ENCODE data around the gene ELN. TPM values are rescaled to one million over a fixed set of nuclear protein-coding genes. Genes with fewer than 3 reads are reported as not detected.

ELN gene
- total and polyA plus RNA-seq, 2 of the 4 experiments (the other 2 are of a cell fraction), result 2.2 to 14.3 TPM

DNA sequence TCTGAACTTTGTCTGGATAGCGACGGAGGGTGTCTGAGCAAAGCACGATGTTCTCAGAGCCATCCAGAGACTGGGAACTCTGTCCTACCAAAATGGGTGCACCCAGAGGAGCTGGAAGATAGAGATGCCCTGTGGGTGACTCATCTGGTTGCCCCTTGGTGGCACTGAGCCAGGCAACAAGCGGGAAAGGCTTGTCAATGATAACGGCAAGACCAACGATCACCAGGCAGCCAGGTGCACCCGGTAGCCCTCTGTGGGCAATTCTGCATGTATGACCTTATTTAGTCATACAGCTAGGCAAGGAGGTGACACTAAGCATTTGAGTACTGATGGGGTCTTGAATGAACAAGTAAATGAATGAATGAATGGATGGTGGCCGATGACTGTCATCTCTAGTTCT lies 2.8 kb upstream of the ELN start:
- no peak overlapping the region for H3K27ac ChIP-seq (ENCODE audit: insufficient read depth, low read length)
- CTCF ChIA-PET, result interaction anchor here (0.9 to 1.0 kb wide), 2 partner anchors 46 to 145 kb away, joined by 3 read pairs; no protein-coding TSS in a partner anchor
- H3K23ac ChIP-seq (ENCODE audit: low read depth, low read length), result no peak overlapping the region
- DNase-seq, result no peak
- H2BK5ac ChIP-seq (ENCODE audit: low read depth, low read length, poor library complexity, severe bottlenecking), result no peak overlapping the region
- no peaks in the 10 kb centered on the region for H3K36me3 ChIP-seq (ENCODE audit: control insufficient read depth, insufficient read depth, low read length)
- dilution Hi-C loops (cut with HindIII; ENCODE audit: low sequenced_read_pairs, unreplicated experiment), result no loop called here
- H2BK120ac ChIP-seq (ENCODE audit: low read depth, low read length), result peak overlapping the region; percentile 45; the same call in 1 of the 2 replicates
- H3K14ac ChIP-seq (replicated peaks; ENCODE audit: low read depth, low read length), result no peak overlapping the region
- no peak overlapping the region for H3K4me2 ChIP-seq (ENCODE audit: low read depth, low read length)
- H2BK20ac ChIP-seq (ENCODE audit: low read depth, low read length), result no peak overlapping the region
- H4K91ac ChIP-seq (ENCODE audit: insufficient read depth, low read depth, low read length), result no peak overlapping the region
- no peak for TF ChIP-seq NFE2L2 (IDR thresholded peaks at IDR 0.05; ENCODE audit: low read depth, low read length)
- TF ChIP-seq CEBPB (IDR thresholded peaks at IDR 0.05; ENCODE audit: low read depth, low read length), result no peak
- TF ChIP-seq POLR2A (IDR thresholded peaks at IDR 0.05; ENCODE audit: low read depth, low read length), result no peak
- H3K4me3 ChIP-seq (ENCODE audit: insufficient read depth, low read depth, low read length), result no peak overlapping the region
- peaks cover 0 to 10% of the 10 kb centered on the region in 2 experiments; a peak in 1 of 4 replicates for H3K79me1 ChIP-seq (ENCODE audit: low read depth in 1 of 2, low read length in 2 of 2)
- WGBS, 2 experiments (ENCODE audit: extremely low coverage in 2 of 2, insufficient read length in 1 of 2), result 93% methylated on average over 2 of the region's 8 CpGs; no CpG with 5 or more reads in 1 of the 2 experiments
- no peak overlapping the region for H2AFZ ChIP-seq (replicated peaks; ENCODE audit: low read length, poor library complexity)
- no peak for ATAC-seq (ENCODE audit: low read depth)
- intact Hi-C loops (cut with micrococcal nuclease), result no loop called here
- H3K9me3 ChIP-seq (ENCODE audit: control insufficient read depth, insufficient read depth, low read length), result no peaks in the 10 kb centered on the region
- POLR2A ChIA-PET (ENCODE audit: unreplicated experiment), result no interaction called here
- BruUV-seq (replicated peaks), result no TSS peak
- no peak overlapping the region for H3K9ac ChIP-seq (ENCODE audit: low read depth, low read length)
- peaks cover 30% of the 10 kb centered on the region for H3K4me1 ChIP-seq (ENCODE audit: control insufficient read depth, insufficient read depth, low read length)
- no peak overlapping the region for H4K5ac ChIP-seq (ENCODE audit: low read depth, low read length)
- H2BK15ac ChIP-seq (ENCODE audit: low read depth, low read length), result no peak overlapping the region
- no peak overlapping the region for H2AK9ac ChIP-seq (replicated peaks; ENCODE audit: low read depth, low read length, poor library complexity)
- H3K27me3 ChIP-seq (ENCODE audit: control insufficient read depth, insufficient read depth, low read length), result no peaks in the 10 kb centered on the region
- H3K56ac ChIP-seq (ENCODE audit: extremely low read depth, insufficient read depth, low read length), result no peak overlapping the region
- H2AK5ac ChIP-seq (ENCODE audit: low read depth, low read length), result peak overlapping the region; percentile 38; the same call in 1 of the 2 replicates
- in situ Hi-C loops (cut with MboI; ENCODE audit: low sequenced_read_pairs), result no loop called here
- H4K20me1 ChIP-seq (ENCODE audit: insufficient read depth, low read length), result no peaks in the 10 kb centered on the region
- no peak overlapping the region for H3K4ac ChIP-seq (ENCODE audit: low read depth, low read length)
- no peak overlapping the region for H4K8ac ChIP-seq (ENCODE audit: low read depth in 2 of 2, low read length in 2 of 2)
- no peak overlapping the region for H3K18ac ChIP-seq (ENCODE audit: low read depth, low read length)
- peaks cover 8% of the 10 kb centered on the region for H3K9me1 ChIP-seq (ENCODE audit: insufficient read depth, low read length)

Data from IMR-90 (cell line).